GM18526 (cell line): ENCODE measurements around the gene ASB4.

ENCODE experiments used
- POLR2A ChIP-seq: IDR thresholded peaks from 3 replicates; pipeline ENCODE4 v1.6.1; 2011; ENCODE audit not compliant: insufficient read length; ENCODE audit errors: extremely low read depth

ASB4 gene

GRCh38 chr7:95558864-95559263 is 73.1 kb downstream of the ASB4 start:
- TF ChIP-seq POLR2A, result no peak

- TF ChIP-seq POLR2A, result no peak
Observed at GRCh38 chr7:95560674-95561073, 74.9 kb downstream of the ASB4 start.

- no peak for TF ChIP-seq POLR2A
Observed at GRCh38 chr7:95569720-95570119, 84.0 kb downstream of the ASB4 start.

- TF ChIP-seq POLR2A, result no peak
Observed at GRCh38 chr7:95577137-95577536, 91.4 kb downstream of the ASB4 start.

GRCh38 chr7:95578299-95578855 is 92.6 kb downstream of the ASB4 start:
- TF ChIP-seq POLR2A, result no peak

- no peak for TF ChIP-seq POLR2A
Observed at GRCh38 chr7:95579318-95579717, 93.6 kb downstream of the ASB4 start.

- TF ChIP-seq POLR2A, result no peak
Observed at GRCh38 chr7:95581467-95581866, 95.7 kb downstream of the ASB4 start.

- TF ChIP-seq POLR2A, result no peak
Observed at GRCh38 chr7:95582578-95583293, 97.0 kb downstream of the ASB4 start.

- TF ChIP-seq POLR2A, result no peak
Observed at GRCh38 chr7:95583834-95584621, 98.3 kb downstream of the ASB4 start.

GRCh38 chr7:95584769-95585425 is 99.2 kb downstream of the ASB4 start:
- no peak for TF ChIP-seq POLR2A

GRCh38 chr7:95585426-95585789 is 99.7 kb downstream of the ASB4 start:
- no peak for TF ChIP-seq POLR2A

GRCh38 chr7:95586951-95587301 is 101.2 kb downstream of the ASB4 start:
- no peak for TF ChIP-seq POLR2A

GRCh38 chr7:95589031-95589430 is 103.3 kb downstream of the ASB4 start:
- no peak for TF ChIP-seq POLR2A

GRCh38 chr7:95589766-95590165 is 104.0 kb downstream of the ASB4 start:
- TF ChIP-seq POLR2A, result no peak
